Transverse colon (tissue), 3 donors: ENCODE measurements around the gene ELK4.

ENCODE experiments used
- CTCF ChIP-seq, 5 experiments: fragments of 200-600 bp in 3 of 5; fragments of 450-650 bp in 2 of 5; sonication (generic) in 3 of 5; IDR thresholded peaks; 1 replicate in 2 of 5; 2 replicates in 3 of 5; pipeline ENCODE4 v1.5.1; 2016 to 2017; ENCODE audit warnings: antibody characterized with exemption in 5 of 5, inconsistent platforms in 3 of 5, mild to moderate bottlenecking in 2 of 5, moderate library complexity in 1 of 5
- EP300 ChIP-seq: sonication (generic); formaldehyde crosslinking; IDR thresholded peaks from one replicate; pipeline ENCODE4 v1.6.1; 2017; ENCODE audit warnings: antibody characterized with exemption, low read depth

DNA sequence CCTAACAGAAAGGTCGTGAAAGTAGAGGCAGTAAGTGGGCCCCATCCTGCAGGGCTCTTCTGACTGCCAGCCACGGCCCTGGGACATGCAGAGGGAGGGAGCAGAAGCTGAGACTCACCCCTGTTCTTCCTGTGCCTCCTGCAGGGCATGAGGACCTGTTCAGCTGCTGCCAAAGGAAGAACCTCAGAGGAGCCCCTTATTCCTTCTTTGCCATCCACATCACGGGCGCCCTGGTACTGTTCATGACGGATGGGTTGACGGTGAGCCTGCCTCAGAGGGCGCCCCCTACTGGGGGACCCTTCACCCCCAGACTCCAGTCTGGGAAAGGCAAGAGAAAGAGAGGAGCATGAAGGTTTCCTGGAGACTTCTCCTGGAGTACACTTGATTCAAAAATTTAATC is 47.1 kb downstream of the ELK4 start:
- TF ChIP-seq CTCF (IDR thresholded peaks at IDR 0.05) (peak in 1 of 5 experiments; percentile 10), EP300 (no peak)
